PC-9 (cell line): ENCODE data around the gene RALBP1. TPM values are rescaled to one million over a fixed set of nuclear protein-coding genes. Genes with fewer than 3 reads are reported as not detected.

Experiments
- BruUV-seq: library from RNA; stranded (reverse); fragments of 400-500 nt; replicated peaks from 2 replicates; lab custom pipeline; 2021; lab: Mats Ljungman, UMichigan
- CTCF ChIA-PET: fragments of 300-600 bp; sonication (Branson Sonifier 250); formaldehyde crosslinking; loops from one replicate; lab custom pipeline; 2022; ENCODE audit warnings: antibody characterized with exemption; lab: Charles Lee
- POLR2A ChIA-PET: fragments of 300-600 bp; sonication (Branson Sonifier 250); formaldehyde crosslinking; loops from one replicate; lab custom pipeline; 2022; ENCODE audit warnings: antibody characterized with exemption; ENCODE audit not compliant: unreplicated experiment; lab: Charles Lee
- DNase-seq, 2 experiments: peaks; one replicate each; pipeline versions ENCODE4 v3.0.0 to v3.0.0-alpha.2; 2015 to 2022; ENCODE audit warnings: mixed read lengths in 1 of 2
- H2AFZ ChIP-seq: fragments of 200-600 bp; sonication (generic); 2 replicates; pipeline ENCODE4 v1.8.1; 2017; ENCODE audit warnings: antibody characterized with exemption
- H3F3A ChIP-seq: fragments of 200-600 bp; sonication (generic); 2 replicates; pipeline ENCODE4 v1.8.1; 2017; ENCODE audit warnings: antibody characterized with exemption, mild to moderate bottlenecking, low read depth; ENCODE audit not compliant: insufficient read depth
- H3K27ac ChIP-seq: fragments of 200-600 bp; sonication (generic); 2 replicates; pipeline ENCODE4 v1.6.1; 2016; ENCODE audit warnings: mixed run types
- H3K27me3 ChIP-seq: fragments of 200-600 bp; sonication (generic); 2 replicates; pipeline ENCODE4 v1.6.1; 2016; ENCODE audit warnings: low read depth, mixed run types; ENCODE audit not compliant: insufficient read depth
- H3K36me3 ChIP-seq: fragments of 200-600 bp; sonication (generic); 2 replicates; pipeline ENCODE4 v1.6.1; 2016; ENCODE audit warnings: low read depth, mixed run types
- H3K4me1 ChIP-seq: fragments of 200-600 bp; sonication (generic); replicated peaks from 2 replicates; pipeline ENCODE4 v1.6.1; 2016; ENCODE audit warnings: mixed run types; ENCODE audit not compliant: insufficient read depth
- H3K4me2 ChIP-seq: fragments of 200-600 bp; sonication (generic); 2 replicates; pipeline ENCODE4 v1.6.1; 2017; ENCODE audit warnings: mixed run types
- H3K4me3 ChIP-seq: fragments of 200-600 bp; sonication (generic); 2 replicates; pipeline ENCODE4 v1.6.1; 2016; ENCODE audit warnings: mixed run types
- H3K79me2 ChIP-seq: fragments of 200-600 bp; sonication (generic); 2 replicates; pipeline ENCODE4 v1.6.1; 2017; ENCODE audit warnings: low read depth, mixed run types
- H3K9me2 ChIP-seq: fragments of 200-600 bp; sonication (generic); 2 replicates; pipeline ENCODE4 v1.8.1; 2017; ENCODE audit warnings: mild to moderate bottlenecking; ENCODE audit not compliant: insufficient read depth
- H3K9me3 ChIP-seq: fragments of 200-600 bp; sonication (generic); 2 replicates; pipeline ENCODE4 v1.8.1; 2016; ENCODE audit warnings: low read depth; ENCODE audit not compliant: insufficient read depth
- H4K20me1 ChIP-seq: fragments of 200-600 bp; sonication (generic); 2 replicates; pipeline ENCODE4 v1.8.1; 2017; ENCODE audit not compliant: insufficient read depth
- EZH2 ChIP-seq: fragments of 200-600 bp; sonication (generic); IDR thresholded peaks from 2 replicates; pipeline ENCODE4 v1.8.0; 2017; ENCODE audit warnings: antibody characterized with exemption, low read depth
- intact Hi-C: fragments of 100-400 bp; cut with micrococcal nuclease; formaldehyde crosslinking; loops from one replicate; pipeline ENCODE4 v1.10.0; 2022; ENCODE audit not compliant: unreplicated experiment
- total RNA-seq: library from RNA; stranded (reverse); gene quantifications from 2 replicates; pipeline ENCODE4 v1.2.3, GENCODE V29; 2021
- TF ChIP-seq, protein P1 (sequence below): fragments of 200-600 bp; sonication (generic); conservative IDR thresholded peaks from 2 replicates; pipeline ENCODE4 v1.6.1; 2017; ENCODE audit warnings: mixed run types, antibody characterized with exemption, mild to moderate bottlenecking, moderate library complexity

RALBP1 gene
- total RNA-seq, 1 experiment from 2014 or later, result 95.0 TPM

DNA sequence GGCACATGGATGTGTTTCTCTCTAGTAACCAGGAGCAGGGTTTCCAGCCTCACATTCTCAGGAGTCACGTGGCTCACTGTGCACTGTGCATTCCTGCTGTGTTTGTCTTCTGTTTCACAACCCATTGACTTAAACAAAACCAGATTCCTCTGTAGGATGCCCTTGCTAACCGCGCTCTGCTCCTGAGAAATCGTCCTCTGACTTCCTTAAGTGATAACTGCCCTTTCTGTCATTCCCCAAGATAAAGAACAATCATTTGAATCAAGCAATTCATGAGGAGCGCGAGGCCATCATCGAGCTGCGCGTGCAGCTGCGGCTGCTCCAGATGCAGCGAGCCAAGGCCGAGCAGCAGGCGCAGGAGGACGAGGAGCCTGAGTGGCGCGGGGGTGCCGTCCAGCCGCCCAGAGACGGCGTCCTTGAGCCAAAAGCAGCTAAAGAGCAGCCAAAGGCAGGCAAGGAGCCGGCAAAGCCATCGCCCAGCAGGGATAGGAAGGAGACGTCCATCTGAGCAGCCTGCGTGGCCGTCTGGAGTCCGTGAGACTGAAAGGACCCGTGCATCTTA lies 60.2 kb downstream of the RALBP1 start:
- Histone ChIP-seq H3K9me2 (no peaks in the 10 kb centered on the region), H3K27ac (no peak overlapping the region), H3K4me3 (no peak overlapping the region), H3K9me3 (no peaks in the 10 kb centered on the region), H3K4me1 (no peaks in the 10 kb centered on the region), H3F3A (peaks cover 4% of the 10 kb centered on the region; the same call in 1 of the 2 replicates), H2AFZ (no peak overlapping the region), H4K20me1 (no peaks in the 10 kb centered on the region), H3K4me2 (no peak overlapping the region), H3K36me3 (peaks cover 15% of the 10 kb centered on the region), H3K27me3 (no peaks in the 10 kb centered on the region), H3K79me2 (no peaks in the 10 kb centered on the region)
- peak in 1 of 2 experiments; percentile 47 for DNase-seq
- ChIA-PET CTCF (no interaction called here), POLR2A (no interaction called here)
- intact Hi-C loops, result no loop called here
- TF ChIP-seq, protein P1, sequence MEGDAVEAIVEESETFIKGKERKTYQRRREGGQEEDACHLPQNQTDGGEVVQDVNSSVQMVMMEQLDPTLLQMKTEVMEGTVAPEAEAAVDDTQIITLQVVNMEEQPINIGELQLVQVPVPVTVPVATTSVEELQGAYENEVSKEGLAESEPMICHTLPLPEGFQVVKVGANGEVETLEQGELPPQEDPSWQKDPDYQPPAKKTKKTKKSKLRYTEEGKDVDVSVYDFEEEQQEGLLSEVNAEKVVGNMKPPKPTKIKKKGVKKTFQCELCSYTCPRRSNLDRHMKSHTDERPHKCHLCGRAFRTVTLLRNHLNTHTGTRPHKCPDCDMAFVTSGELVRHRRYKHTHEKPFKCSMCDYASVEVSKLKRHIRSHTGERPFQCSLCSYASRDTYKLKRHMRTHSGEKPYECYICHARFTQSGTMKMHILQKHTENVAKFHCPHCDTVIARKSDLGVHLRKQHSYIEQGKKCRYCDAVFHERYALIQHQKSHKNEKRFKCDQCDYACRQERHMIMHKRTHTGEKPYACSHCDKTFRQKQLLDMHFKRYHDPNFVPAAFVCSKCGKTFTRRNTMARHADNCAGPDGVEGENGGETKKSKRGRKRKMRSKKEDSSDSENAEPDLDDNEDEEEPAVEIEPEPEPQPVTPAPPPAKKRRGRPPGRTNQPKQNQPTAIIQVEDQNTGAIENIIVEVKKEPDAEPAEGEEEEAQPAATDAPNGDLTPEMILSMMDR, result no peak
- no peak for TF ChIP-seq EZH2
- BruUV-seq, result no TSS peak

DNA sequence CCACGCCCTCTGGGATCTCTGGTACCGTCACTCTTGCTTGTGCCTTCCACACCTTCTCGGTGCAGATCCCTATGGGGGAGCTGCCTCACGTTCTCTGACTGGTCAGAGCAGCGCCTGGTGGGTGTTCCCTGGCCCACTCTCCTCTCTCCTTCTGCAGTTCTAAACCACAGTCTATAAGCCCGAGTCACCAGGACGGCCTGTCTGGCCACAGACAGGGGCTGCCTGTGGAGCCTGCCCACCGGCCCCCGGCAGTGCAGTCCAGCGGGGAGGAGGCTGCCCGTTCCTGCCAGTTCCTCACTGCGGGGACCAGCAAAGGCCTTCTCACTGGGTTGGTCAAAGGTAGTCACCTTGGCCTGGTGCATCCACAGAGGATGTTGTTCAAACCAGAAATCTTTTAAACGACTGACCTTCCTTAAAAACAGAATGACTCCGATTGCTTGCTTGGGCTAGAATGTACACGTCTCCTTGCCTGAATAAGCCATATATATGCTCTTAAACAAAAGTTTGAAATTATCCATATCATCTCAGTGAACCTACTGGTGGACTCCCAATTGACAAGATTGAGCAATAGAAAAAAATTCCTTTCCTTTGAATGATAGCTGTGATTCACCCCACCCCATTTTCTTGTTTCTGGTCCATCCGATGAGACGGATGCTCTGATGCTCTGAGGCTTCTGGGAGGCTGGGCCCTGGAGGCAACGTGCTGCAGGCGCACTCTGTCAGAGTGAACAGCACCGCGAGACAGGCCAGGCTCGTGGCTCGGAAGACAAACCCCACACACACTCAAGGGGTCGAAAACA lies 61.2 kb downstream of the RALBP1 start:
- ChIA-PET POLR2A (no interaction called here), CTCF (no interaction called here)
- H3K4me3 ChIP-seq, result no peak overlapping the region
- BruUV-seq, result TSS peak; percentile 6
- TF ChIP-seq, protein P1, result no peak
- no peak for TF ChIP-seq EZH2
- no peak overlapping the region for H3K27ac ChIP-seq
- peaks cover 4% of the 10 kb centered on the region; the same call in 1 of the 2 replicates for H3F3A ChIP-seq
- H3K9me3 ChIP-seq, result no peaks in the 10 kb centered on the region
- H2AFZ ChIP-seq, result no peak overlapping the region
- H3K27me3 ChIP-seq, result no peaks in the 10 kb centered on the region
- no peaks in the 10 kb centered on the region for H3K9me2 ChIP-seq
- no peak overlapping the region for H3K4me2 ChIP-seq
- peaks cover 15% of the 10 kb centered on the region for H3K36me3 ChIP-seq
- no peaks in the 10 kb centered on the region for H3K4me1 ChIP-seq
- intact Hi-C loops, result no loop called here
- no peaks in the 10 kb centered on the region for H3K79me2 ChIP-seq
- DNase-seq, result peak in 1 of 2 experiments; percentile 37
- H4K20me1 ChIP-seq, result no peaks in the 10 kb centered on the region

GRCh38 chr18:9537677-9538076 lies 62.4 kb downstream of the RALBP1 start:
- H3K9me2 ChIP-seq, result no peaks in the 10 kb centered on the region
- no peaks in the 10 kb centered on the region for H3K4me1 ChIP-seq
- BruUV-seq, result no TSS peak
- H2AFZ ChIP-seq, result no peak overlapping the region
- H3K4me2 ChIP-seq, result no peak overlapping the region
- intact Hi-C loops, result no loop called here
- POLR2A ChIA-PET, result no interaction called here
- no peak overlapping the region for H3K4me3 ChIP-seq
- no peaks in the 10 kb centered on the region for H3K79me2 ChIP-seq
- CTCF ChIA-PET, result no interaction called here
- H3K27ac ChIP-seq, result no peak overlapping the region
- no peak for DNase-seq
- H4K20me1 ChIP-seq, result no peaks in the 10 kb centered on the region
- peaks cover 15% of the 10 kb centered on the region for H3K36me3 ChIP-seq
- TF ChIP-seq, protein P1, result no peak
- no peak for TF ChIP-seq EZH2
- no peaks in the 10 kb centered on the region for H3K27me3 ChIP-seq
- H3F3A ChIP-seq, result peaks cover 4% of the 10 kb centered on the region; the same call in 1 of the 2 replicates
- H3K9me3 ChIP-seq, result no peaks in the 10 kb centered on the region
